Measurements from ENCODE around the gene CDHR2. TPM values are rescaled to one million over a fixed set of nuclear protein-coding genes. Genes with fewer than 3 reads are reported as not detected.

Gene CDHR2
- total and polyA plus RNA-seq, 11 donors: 0.07 to 0.67 (median 0.35) TPM; not detected in 6

DNA sequence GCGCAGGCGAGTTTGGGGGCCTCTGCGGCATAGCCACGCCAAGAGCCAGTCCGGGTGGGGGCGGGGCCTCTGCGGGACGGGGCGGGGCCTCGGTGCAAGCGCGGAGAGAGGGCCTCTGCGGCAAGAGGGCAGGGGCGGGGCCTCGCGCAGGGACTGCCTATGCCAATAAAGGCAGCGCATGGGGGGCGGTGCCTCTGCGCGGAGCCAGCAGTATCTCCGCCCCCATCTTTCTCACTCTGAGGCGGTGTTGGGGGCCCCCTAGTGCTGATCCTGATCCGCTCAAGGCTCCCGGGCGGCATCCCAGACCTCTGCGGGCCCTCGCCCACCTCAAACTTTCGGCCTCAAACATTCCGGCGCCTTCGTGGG, 70.0 kb downstream of the CDHR2 start:
- no peak overlapping the region for H3K27ac ChIP-seq
- H3K27me3 ChIP-seq: peaks cover 30 to 91% (median 54%) of the 10 kb centered on the region in 9 donors
- no peaks in the 10 kb centered on the region for H3K36me3 ChIP-seq
- no peak for TF ChIP-seq POLR2A (IDR thresholded peaks at IDR 0.05)
- TF ChIP-seq CTCF (IDR thresholded peaks at IDR 0.05): peak in 6 of 12 donors; percentile 8 to 32 (median 23)
- H3K4me3 ChIP-seq: peak overlapping the region in 1 of 12 donors; percentile 12
- peaks cover 0 to 30% (median 11%) of the 10 kb centered on the region in 12 donors for H3K4me1 ChIP-seq
- ATAC-seq: peak; percentile 37 to 78 (median 74)
- 2 to 7% (median 2%) methylated on average over 7 to 31 of the region's 31 CpGs for WGBS, 4 donors
- peak in 4 of 5 donors; percentile 49 to 75 (median 66) for DNase-seq
- no peaks in the 10 kb centered on the region for H3K9me3 ChIP-seq
- intact Hi-C loops (cut with DNase I): no loop called here

DNA sequence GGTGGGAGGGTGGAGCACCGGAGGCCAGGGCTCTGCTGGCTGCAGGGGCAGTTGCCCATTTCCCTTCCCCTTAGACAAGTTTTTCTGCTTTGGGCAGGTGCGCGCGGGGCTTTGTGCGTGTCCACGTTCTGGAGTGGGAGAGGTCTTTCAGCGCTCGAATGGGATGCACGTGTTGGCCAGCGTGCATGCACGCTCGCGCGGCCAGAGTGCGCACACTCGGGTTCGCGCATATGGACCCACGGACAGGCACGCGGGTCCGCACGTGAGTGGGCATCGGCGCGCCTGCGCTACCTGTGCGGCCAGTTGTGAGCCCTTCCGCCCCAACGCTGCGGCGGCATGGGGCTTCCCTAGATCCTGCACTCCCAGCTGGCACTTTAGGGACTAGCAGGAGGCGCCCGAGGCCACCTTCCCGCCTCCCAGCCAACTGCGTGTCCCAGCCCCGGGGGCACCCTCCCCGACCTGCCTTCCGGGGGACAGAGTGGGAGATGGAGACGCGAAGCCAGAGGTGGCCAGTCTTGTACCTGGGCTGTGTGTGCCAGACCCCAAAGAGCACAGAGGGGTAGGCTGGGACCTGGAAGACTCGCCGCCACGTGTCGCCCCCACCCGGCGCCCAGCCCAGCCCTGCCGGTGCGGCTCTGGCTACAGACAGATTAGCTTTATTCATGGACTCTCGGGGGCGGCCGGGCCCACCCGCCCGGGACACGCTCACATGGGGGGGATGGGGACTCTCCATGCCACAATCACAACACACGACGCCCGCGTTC, 70.6 kb downstream of the CDHR2 start:
- intact Hi-C loops (cut with DNase I): no loop called here
- no peak for ATAC-seq
- no peak for DNase-seq
- no peaks in the 10 kb centered on the region for H3K36me3 ChIP-seq
- TF ChIP-seq CTCF (IDR thresholded peaks at IDR 0.05) (peak in 4 of 12 donors; percentile 0 to 4 (median 1)), POLR2A (IDR thresholded peaks at IDR 0.05) (no peak)
- no peak overlapping the region for H3K27ac ChIP-seq
- 8 to 14% (median 12%) methylated on average over 41 to 59 of the region's 59 CpGs for WGBS, 4 donors
- no peaks in the 10 kb centered on the region for H3K9me3 ChIP-seq
- H3K4me3 ChIP-seq: peak overlapping the region in 2 of 12 donors; percentile 12 to 17
- peaks cover 0 to 30% (median 11%) of the 10 kb centered on the region in 12 donors for H3K4me1 ChIP-seq
- H3K27me3 ChIP-seq: peaks cover 30 to 94% (median 57%) of the 10 kb centered on the region in 9 donors

DNA sequence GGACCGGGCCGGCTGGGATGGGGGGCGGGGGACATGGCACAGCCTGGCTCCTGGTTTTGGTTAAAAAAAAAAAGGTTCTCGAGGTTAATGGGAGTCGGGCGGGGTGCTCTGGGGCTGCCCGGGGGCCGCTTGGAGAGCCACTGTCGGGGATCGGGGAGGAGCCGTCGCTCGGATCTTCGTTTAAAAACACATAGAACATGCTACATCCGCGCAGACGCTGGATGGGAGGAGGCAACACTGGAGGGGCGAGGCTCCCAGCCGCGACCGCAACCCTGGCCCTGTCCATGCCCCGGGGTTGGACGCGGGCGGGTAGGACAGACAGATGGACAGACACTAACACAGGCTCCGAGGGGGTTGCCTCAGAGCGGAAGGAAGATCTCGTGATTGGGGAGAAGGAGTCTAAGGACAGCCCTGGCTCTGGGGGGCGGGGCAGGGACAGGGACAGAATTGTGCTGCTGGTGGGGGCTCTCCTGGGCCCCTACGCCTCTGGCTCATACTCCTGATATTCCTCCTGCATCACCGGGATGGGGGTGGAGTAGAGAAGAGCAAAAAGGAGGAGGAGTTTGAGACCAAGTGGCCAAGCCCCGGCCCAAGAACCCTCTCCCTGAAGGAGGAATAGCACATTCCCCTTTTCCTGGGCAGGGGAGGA, 71.3 kb downstream of the CDHR2 start:
- 5 to 8% (median 5%) methylated on average over 31 to 32 of the region's 32 CpGs for WGBS, 4 donors
- Histone ChIP-seq H3K9me3 (no peaks in the 10 kb centered on the region), H3K4me1 (peaks cover 0 to 30% (median 11%) of the 10 kb centered on the region in 12 donors), H3K4me3 (peak overlapping the region in 1 of 12 donors; percentile 17), H3K27me3 (peaks cover 30 to 95% (median 59%) of the 10 kb centered on the region in 9 donors), H3K27ac (no peak overlapping the region), H3K36me3 (no peaks in the 10 kb centered on the region)
- intact Hi-C loops (cut with DNase I): no loop called here
- DNase-seq: no peak
- peak in 3 of 4 donors; percentile 19 to 25 (median 23) for ATAC-seq
- TF ChIP-seq CTCF (IDR thresholded peaks at IDR 0.05) (no peak), POLR2A (IDR thresholded peaks at IDR 0.05) (no peak)

DNA sequence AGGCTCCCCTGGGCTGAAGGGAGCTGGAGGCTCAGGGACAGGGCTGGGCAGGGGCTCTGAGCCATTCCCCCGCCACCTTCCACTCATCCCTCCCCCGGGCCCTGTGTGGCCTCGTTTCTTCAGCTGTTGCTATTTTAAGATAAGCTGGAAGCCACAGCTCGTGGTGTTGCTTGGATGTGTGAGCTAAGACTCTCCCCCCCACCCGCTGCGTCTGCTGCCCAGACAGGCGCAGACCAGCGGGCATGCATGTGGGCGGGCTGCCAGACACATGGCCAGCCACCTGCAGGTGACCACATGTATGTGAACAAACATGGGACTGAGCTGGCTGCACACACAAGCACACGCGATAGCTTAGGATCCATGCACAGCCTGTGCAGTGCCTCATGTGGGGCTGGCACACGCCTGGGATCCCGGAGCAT, 72.5 kb downstream of the CDHR2 start:
- Histone ChIP-seq H3K4me3 (no peak overlapping the region), H3K27me3 (peaks cover 30 to 94% (median 62%) of the 10 kb centered on the region in 9 donors), H3K36me3 (no peaks in the 10 kb centered on the region), H3K9me3 (no peaks in the 10 kb centered on the region), H3K4me1 (peaks cover 0 to 30% (median 11%) of the 10 kb centered on the region in 12 donors), H3K27ac (no peak overlapping the region)
- intact Hi-C loops (cut with DNase I): no loop called here
- peak in 2 of 4 donors; percentile 20 to 41 for ATAC-seq
- no peak for DNase-seq
- WGBS, 4 donors: 20 to 38% (median 29%) methylated on average over 2 to 13 of the region's 13 CpGs
- TF ChIP-seq POLR2A (IDR thresholded peaks at IDR 0.05) (no peak), CTCF (IDR thresholded peaks at IDR 0.05) (no peak)

Measured in heart left ventricle (tissue), 16 donors.